ENCODE data around the gene SPINT3. TPM values are rescaled to one million over a fixed set of nuclear protein-coding genes. Genes with fewer than 3 reads are reported as not detected.

The SPINT3 gene
- total and polyA plus RNA-seq, 2 of the 8 experiments (the other 6 are each of a cell fraction or from before 2014, with no cell fraction given), result not detected

DNA sequence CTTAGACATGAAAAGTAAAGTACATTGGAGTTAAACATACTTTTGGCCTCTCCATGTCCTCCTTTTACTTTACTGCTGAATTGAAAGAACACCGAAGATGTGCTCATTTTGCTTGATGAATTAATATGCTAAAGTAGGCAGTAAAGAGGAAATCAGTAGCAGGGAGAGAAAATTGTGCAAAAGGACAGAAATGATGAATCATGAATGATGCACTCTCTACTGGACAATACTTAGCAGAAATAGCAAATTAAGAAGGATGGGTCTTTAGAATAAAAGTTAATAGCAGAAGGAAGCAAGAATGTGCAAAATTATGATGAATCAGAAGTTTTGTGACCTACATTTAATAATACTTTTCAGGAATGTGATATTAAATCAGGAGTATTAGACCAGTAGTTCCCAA is 8.4 kb upstream of the SPINT3 start (continued):
- TF ChIP-seq, protein P1, sequence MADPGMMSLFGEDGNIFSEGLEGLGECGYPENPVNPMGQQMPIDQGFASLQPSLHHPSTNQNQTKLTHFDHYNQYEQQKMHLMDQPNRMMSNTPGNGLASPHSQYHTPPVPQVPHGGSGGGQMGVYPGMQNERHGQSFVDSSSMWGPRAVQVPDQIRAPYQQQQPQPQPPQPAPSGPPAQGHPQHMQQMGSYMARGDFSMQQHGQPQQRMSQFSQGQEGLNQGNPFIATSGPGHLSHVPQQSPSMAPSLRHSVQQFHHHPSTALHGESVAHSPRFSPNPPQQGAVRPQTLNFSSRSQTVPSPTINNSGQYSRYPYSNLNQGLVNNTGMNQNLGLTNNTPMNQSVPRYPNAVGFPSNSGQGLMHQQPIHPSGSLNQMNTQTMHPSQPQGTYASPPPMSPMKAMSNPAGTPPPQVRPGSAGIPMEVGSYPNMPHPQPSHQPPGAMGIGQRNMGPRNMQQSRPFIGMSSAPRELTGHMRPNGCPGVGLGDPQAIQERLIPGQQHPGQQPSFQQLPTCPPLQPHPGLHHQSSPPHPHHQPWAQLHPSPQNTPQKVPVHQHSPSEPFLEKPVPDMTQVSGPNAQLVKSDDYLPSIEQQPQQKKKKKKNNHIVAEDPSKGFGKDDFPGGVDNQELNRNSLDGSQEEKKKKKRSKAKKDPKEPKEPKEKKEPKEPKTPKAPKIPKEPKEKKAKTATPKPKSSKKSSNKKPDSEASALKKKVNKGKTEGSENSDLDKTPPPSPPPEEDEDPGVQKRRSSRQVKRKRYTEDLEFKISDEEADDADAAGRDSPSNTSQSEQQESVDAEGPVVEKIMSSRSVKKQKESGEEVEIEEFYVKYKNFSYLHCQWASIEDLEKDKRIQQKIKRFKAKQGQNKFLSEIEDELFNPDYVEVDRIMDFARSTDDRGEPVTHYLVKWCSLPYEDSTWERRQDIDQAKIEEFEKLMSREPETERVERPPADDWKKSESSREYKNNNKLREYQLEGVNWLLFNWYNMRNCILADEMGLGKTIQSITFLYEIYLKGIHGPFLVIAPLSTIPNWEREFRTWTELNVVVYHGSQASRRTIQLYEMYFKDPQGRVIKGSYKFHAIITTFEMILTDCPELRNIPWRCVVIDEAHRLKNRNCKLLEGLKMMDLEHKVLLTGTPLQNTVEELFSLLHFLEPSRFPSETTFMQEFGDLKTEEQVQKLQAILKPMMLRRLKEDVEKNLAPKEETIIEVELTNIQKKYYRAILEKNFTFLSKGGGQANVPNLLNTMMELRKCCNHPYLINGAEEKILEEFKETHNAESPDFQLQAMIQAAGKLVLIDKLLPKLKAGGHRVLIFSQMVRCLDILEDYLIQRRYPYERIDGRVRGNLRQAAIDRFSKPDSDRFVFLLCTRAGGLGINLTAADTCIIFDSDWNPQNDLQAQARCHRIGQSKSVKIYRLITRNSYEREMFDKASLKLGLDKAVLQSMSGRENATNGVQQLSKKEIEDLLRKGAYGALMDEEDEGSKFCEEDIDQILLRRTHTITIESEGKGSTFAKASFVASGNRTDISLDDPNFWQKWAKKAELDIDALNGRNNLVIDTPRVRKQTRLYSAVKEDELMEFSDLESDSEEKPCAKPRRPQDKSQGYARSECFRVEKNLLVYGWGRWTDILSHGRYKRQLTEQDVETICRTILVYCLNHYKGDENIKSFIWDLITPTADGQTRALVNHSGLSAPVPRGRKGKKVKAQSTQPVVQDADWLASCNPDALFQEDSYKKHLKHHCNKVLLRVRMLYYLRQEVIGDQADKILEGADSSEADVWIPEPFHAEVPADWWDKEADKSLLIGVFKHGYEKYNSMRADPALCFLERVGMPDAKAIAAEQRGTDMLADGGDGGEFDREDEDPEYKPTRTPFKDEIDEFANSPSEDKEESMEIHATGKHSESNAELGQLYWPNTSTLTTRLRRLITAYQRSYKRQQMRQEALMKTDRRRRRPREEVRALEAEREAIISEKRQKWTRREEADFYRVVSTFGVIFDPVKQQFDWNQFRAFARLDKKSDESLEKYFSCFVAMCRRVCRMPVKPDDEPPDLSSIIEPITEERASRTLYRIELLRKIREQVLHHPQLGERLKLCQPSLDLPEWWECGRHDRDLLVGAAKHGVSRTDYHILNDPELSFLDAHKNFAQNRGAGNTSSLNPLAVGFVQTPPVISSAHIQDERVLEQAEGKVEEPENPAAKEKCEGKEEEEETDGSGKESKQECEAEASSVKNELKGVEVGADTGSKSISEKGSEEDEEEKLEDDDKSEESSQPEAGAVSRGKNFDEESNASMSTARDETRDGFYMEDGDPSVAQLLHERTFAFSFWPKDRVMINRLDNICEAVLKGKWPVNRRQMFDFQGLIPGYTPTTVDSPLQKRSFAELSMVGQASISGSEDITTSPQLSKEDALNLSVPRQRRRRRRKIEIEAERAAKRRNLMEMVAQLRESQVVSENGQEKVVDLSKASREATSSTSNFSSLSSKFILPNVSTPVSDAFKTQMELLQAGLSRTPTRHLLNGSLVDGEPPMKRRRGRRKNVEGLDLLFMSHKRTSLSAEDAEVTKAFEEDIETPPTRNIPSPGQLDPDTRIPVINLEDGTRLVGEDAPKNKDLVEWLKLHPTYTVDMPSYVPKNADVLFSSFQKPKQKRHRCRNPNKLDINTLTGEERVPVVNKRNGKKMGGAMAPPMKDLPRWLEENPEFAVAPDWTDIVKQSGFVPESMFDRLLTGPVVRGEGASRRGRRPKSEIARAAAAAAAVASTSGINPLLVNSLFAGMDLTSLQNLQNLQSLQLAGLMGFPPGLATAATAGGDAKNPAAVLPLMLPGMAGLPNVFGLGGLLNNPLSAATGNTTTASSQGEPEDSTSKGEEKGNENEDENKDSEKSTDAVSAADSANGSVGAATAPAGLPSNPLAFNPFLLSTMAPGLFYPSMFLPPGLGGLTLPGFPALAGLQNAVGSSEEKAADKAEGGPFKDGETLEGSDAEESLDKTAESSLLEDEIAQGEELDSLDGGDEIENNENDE (IDR thresholded peaks at IDR 0.05; ENCODE audit: insufficient replicate concordance, low read length), result no peak
- no peak for TF ChIP-seq CHD2 (IDR thresholded peaks at IDR 0.05; ENCODE audit: low read length)
- TF ChIP-seq, protein P2, sequence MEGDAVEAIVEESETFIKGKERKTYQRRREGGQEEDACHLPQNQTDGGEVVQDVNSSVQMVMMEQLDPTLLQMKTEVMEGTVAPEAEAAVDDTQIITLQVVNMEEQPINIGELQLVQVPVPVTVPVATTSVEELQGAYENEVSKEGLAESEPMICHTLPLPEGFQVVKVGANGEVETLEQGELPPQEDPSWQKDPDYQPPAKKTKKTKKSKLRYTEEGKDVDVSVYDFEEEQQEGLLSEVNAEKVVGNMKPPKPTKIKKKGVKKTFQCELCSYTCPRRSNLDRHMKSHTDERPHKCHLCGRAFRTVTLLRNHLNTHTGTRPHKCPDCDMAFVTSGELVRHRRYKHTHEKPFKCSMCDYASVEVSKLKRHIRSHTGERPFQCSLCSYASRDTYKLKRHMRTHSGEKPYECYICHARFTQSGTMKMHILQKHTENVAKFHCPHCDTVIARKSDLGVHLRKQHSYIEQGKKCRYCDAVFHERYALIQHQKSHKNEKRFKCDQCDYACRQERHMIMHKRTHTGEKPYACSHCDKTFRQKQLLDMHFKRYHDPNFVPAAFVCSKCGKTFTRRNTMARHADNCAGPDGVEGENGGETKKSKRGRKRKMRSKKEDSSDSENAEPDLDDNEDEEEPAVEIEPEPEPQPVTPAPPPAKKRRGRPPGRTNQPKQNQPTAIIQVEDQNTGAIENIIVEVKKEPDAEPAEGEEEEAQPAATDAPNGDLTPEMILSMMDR (IDR thresholded peaks at IDR 0.05; ENCODE audit: control extremely low read depth in 1 of 3, insufficient read depth in 1 of 3, low read depth in 1 of 3, low read length in 3 of 3), result no peak
- no peak for TF ChIP-seq POLR2A (IDR thresholded peaks at IDR 0.05; ENCODE audit: control extremely low read depth in 1 of 2, low read depth in 2 of 2, low read length in 2 of 2)
- no peak for TF ChIP-seq ZNF274 (IDR thresholded peaks at IDR 0.05; ENCODE audit: borderline replicate concordance, extremely low read depth, low read length)
- no peak for TF ChIP-seq CEBPB (IDR thresholded peaks at IDR 0.05; ENCODE audit: low read depth, low read length)
- TF ChIP-seq KDM1A (IDR thresholded peaks at IDR 0.05; ENCODE audit: borderline replicate concordance, low read length), result no peak
- no peak for TF ChIP-seq CBX5 (IDR thresholded peaks at IDR 0.05; ENCODE audit: low read depth, low read length)
- no peak for TF ChIP-seq TAF1 (IDR thresholded peaks at IDR 0.05; ENCODE audit: low read depth, low read length)
- no peak for TF ChIP-seq HDAC2 (IDR thresholded peaks at IDR 0.05; ENCODE audit: borderline replicate concordance in 1 of 2, low read depth in 2 of 2, low read length in 2 of 2)
